GM21717 (cell line): ENCODE results near the gene MALRD1.

Experiments
- ATAC-seq: cut with Tn5 transposase; IDR thresholded peaks from one replicate; pipeline ENCODE4 v1.9.1; 2021; ENCODE audit warnings: mild to moderate bottlenecking, moderate library complexity; ENCODE audit not compliant: unreplicated experiment

Gene MALRD1

GRCh38 chr10:19209319-19209718 is 160.7 kb downstream of the MALRD1 start:
- no peak for ATAC-seq

- no peak for ATAC-seq
These were observed 164.0 kb downstream of the MALRD1 start for GRCh38 chr10:19212590-19212989.

DNA sequence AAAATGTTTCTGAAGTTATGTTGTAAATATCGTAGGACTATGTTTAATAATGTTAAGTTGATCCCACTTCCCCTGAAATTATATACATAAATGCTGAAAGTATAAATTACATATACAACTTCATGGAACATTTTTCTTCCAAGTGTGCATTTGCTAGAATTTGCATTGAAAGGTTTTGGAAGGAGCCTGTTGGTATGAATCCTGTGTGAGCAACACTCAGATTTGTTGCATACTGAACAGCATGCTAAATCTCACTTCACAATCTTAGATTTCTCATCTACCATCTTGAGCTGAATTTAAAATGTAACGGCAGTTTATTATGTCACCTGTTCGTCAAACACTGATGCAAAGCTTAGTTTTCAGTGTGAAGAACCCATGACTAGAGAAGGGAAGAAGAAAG is 172.6 kb downstream of the MALRD1 start:
- ATAC-seq: no peak

DNA sequence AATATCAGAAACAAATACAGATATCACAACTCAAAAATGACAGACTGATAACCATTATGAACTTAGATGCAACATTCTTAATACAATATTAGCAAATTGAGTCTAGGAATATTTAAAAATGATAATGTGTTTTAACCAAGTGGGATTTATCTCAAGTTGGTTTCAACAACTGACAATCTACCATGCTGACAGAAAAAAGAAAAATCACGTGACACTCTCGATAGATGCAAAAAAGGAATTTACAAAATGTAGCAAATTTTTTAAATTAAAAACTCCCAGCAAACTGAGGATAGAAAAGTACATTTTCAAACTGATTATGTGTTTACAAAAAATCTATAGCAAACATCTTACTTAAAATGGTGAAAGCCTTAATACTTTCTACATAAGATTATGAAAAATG is 177.4 kb downstream of the MALRD1 start:
- ATAC-seq: no peak

DNA sequence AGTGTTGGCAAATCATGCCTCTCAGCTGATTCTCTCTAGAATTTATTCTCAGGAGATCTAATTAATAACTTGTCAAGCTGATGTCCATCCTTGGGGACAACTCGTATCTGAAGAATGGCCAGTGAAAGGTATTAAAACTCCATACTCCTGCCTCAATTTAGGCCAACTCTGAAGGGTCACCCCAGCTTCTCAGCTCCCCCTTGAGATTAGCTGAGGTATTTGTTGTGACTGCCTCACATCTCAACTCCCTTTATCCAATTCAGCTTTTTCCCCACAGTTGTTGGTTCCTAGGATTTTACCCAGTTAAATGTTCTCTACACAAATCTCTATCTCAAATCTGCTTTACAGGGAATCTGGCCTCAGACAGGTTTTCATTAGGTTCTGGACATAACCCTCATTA is 182.4 kb downstream of the MALRD1 start:
- ATAC-seq: no peak

GRCh38 chr10:19245889-19246752 is 197.5 kb downstream of the MALRD1 start:
- no peak for ATAC-seq

GRCh38 chr10:19247843-19248242 is 199.2 kb downstream of the MALRD1 start:
- ATAC-seq: no peak

GRCh38 chr10:19250546-19250945 is 201.9 kb downstream of the MALRD1 start:
- ATAC-seq: no peak

- no peak for ATAC-seq
These were observed 203.9 kb downstream of the MALRD1 start for GRCh38 chr10:19252531-19252930.

DNA sequence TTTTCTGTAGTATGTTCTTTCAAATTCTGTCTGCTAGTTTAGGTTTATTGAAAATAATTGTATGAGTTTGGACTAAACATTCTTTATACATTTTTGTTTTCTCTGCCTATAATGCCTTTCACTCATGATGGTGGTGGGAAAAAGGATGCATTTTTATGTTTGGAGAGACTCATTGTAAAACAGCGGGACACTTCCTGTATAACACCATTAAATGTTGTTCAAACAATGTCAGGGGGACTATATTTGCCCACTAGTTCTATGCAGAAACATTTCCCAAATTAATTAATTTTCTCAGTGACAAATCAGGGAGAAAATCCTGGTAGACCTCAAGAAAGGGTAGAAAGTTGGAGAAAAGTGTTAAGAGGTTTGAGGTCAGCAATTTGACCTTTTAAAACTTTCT is 207.7 kb downstream of the MALRD1 start:
- no peak for ATAC-seq

DNA sequence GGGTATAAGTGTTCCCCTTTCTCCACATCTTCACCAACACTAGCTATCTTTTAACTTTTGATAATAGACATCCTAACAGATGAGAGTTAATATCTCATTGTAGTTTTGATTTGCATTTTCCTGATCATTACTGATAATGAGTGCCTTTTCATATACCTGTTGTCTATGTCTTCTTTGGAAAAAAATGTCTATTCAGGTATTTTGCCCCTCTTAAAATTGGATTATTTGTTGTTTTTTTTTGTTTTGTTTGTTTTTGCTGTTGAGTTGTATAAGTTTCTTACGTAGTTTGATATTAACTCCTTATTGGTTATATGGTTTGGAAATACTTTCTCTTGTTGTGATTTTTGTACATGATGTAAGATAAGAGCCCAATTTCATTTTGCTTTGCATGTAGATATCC is 214.7 kb downstream of the MALRD1 start:
- ATAC-seq: no peak

DNA sequence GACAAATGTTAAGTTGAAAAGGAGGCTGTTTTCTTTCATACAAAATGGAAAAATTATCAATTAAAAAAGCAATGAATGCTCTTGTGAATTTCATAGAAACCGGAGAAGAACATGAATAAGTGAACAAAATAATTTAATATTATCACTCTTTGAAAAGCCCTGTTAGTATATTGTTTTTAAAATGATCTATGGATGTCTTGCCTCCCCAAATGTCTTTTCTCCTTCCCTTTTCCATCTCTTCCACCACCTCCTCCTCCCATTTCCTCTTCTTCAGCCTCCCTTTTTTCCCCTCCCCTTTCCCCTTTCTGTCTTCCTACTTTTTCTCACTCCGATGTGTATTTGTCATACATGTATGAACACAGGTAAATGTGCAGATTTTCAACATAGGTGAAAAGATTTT is 234.7 kb downstream of the MALRD1 start:
- ATAC-seq: no peak

DNA sequence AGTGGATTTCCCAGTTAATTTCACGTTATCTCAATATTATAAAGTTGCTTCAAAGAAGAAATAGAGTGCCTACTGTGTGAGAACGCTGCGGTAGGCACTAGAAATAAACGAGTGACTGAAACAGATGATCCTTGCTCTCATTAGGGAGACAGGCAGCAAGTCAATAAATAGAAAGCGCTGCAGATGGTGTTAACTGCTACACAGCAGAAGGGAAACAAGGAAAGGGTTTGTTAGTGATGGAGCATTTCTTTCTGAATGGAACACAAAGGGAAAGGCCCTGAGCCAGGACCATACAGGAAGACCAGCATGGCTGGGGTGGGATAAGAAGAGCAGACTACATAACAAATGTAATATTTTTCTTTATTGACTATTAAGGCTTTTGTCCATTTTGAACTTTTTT is 235.2 kb downstream of the MALRD1 start:
- ATAC-seq: no peak

GRCh38 chr10:19290770-19291169 is 242.2 kb downstream of the MALRD1 start:
- no peak for ATAC-seq

DNA sequence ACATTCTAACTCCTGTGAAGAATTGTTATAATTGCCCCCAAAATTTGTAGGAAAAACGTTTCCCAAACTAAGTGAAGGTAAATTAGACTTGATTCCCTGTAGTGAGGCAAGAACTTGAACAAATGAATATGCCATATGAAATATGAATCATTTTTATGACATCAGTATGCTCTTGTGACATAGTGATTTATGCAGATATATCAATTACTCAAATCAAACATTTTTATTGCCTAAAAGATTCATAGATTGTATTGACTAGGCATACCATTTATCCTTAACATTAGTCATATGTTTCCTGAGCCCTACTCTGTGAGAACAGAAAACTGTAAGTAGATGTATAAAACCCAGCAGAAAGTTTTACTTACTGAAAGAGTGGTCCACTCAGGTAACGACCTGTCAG is 245.6 kb downstream of the MALRD1 start:
- ATAC-seq: no peak

DNA sequence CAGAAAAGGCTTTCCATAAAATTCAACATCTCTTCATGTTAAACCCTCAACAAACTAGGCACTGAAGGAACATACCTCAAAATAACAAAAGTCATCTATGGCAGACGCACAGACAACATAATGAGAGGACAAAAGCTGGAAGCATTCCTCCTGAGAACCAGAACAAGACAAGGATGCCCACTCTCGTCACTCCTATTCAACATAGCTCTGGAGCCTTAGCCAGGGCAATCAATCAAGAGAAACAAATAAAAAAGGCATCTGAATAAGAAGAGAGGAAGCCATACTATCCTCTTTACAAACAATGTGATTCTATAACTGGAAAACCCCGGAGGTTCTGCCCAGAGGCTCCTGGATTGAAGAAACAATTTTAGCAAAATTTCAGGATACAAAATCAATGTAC is 251.0 kb downstream of the MALRD1 start:
- ATAC-seq: no peak

- no peak for ATAC-seq
These were observed 253.5 kb downstream of the MALRD1 start for GRCh38 chr10:19302117-19302516.

- ATAC-seq: no peak
These were observed 261.5 kb downstream of the MALRD1 start for GRCh38 chr10:19310066-19310465.

DNA sequence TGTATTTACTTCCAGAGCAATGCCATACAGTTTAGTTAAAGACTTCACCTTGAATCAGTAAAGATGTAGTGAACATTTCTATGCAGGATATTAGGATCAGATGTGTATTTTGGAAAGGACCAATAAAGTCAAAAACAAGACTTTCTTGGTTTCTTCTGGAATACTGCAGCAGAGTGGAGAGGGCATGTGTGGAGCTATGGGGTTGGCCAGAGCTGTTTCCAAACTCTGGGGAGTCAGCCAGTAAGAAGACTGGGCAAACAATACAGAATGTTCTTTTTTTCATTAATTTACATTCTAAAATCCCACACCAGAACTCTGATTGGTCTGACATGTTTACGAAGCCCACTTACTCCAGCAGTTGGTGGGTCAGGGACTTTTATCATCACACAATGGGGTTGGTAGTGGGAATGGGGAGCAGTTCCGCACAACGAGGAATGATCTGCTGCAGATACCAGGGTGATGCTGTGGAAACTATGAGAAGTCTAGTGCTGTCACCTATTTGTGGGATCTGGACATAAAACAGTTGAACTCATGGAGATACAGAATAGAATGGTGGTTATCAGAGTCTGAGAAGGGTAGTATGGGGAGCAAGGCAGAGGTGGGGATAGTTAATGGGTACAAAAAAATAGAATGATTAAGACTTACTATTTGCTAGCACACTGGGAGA is 267.7 kb downstream of the MALRD1 start:
- no peak for ATAC-seq

DNA sequence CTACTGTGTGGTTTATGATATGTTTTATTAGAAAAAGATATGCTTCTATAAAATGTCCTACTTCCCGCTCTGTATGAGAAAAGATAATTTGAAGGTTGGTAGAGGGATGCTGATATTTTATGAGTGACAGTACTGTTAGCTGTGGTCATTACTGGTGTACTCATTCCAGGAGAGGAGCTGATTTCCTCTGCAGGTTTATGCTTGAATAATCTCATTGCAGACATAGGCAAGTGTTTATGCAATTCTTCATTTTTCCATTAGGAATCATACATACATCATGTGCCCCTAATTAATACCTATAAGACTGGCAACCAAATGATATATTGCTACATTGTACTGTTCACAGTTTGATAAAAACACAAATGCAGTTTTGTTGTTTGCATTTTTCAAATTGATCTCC is 269.4 kb downstream of the MALRD1 start:
- ATAC-seq: no peak

DNA sequence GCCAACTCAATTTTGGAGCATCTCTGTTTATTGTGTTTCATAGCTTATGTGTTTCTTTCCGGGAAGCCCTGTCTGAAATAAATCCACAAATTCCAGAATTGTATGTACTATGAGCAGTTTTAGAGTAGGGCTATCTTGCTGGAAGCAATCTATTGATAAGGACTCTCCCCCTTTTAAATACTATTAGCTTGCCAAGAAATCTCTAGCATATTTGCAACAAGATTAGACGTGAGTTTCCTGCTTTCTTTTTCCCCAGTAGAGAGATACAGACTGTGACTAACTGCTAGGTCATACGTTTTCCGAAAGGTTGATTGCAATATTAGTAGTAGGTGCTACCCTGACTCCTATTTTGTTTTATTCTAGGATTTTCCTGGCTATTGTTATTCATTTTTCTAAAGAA is 277.0 kb downstream of the MALRD1 start:
- no peak for ATAC-seq

- no peak for ATAC-seq
These were observed 280.0 kb downstream of the MALRD1 start for GRCh38 chr10:19328582-19328981.
